GM21528 (cell line): ENCODE results near the gene RERE.
"Not testable (repeated sequence)": the region's sequence is repeated elsewhere in the genome, so short reads cannot be mapped to it uniquely, and the experiment has no call there.

Experiments used
- ATAC-seq: cut with Tn5 transposase; IDR thresholded peaks from one replicate; pipeline ENCODE4 v1.9.1; 2021; ENCODE audit warnings: mild to moderate bottlenecking, moderate library complexity; ENCODE audit not compliant: unreplicated experiment, low FRiP score

Gene RERE

GRCh38 chr1:8698012-8698630, 119.3 kb downstream of the RERE start:
- no peak for ATAC-seq

DNA sequence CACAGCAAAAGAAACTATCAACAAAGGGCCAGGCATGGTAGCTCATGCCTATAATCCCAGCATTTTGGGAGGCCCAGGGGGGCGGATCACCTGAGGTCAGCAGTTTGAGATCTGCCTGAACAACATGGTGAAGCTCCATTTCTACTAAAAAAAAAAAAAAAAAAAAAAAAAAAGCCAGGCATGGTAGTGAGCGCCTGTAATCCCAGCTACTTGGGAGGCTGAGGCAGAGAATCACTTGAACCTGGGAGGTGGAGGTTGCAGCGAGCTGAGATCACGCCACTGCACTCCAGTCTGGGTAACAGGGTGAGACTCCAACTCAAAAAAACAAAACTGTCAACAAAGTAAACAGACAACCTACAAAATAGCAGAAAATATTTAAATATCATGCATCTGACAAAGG, 122.0 kb downstream of the RERE start:
- ATAC-seq, result not testable (repeated sequence)

DNA sequence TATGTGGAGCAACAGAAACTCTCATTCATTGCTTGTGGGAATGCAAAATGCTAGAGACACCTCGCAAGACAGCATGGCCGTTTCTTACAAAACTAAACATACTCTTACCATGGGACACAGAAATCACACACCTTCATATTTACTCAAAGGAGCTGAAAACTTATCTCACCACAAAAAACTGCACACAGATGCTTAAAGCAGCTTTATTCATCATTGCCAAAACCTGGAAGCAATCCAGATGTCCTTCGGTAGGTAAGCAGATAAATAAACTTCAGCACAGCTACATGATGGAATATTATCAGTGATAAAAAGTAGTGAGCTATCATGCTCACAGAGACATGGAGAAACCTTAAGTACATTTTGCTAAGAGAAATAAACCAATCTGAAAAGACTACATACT, 124.3 kb downstream of the RERE start:
- no peak for ATAC-seq

DNA sequence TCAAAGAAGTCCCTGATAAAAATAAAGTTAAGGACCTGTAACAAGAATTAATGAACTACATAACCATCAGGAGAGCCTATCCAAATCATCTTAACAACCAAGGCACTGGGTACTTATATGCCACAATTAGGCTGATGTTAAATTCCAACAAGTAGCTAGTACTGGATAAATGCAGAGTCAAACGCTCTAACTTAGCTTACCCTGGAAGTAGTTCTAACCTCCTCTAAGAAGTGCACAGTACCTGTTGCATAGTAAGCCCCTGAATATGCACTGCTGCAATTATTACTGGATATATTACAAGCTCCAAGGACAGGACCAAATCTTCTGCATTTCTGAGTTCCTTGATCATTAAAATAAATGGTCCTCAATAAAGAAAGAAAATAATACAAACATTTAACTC, 125.8 kb downstream of the RERE start:
- ATAC-seq, result no peak

GRCh38 chr1:8690253-8690525, 127.3 kb downstream of the RERE start:
- ATAC-seq, result no peak

- ATAC-seq, result no peak
These were observed 127.8 kb downstream of the RERE start for GRCh38 chr1:8689431-8690252.

- ATAC-seq, result no peak
These were observed 129.9 kb downstream of the RERE start for GRCh38 chr1:8687538-8687937.

DNA sequence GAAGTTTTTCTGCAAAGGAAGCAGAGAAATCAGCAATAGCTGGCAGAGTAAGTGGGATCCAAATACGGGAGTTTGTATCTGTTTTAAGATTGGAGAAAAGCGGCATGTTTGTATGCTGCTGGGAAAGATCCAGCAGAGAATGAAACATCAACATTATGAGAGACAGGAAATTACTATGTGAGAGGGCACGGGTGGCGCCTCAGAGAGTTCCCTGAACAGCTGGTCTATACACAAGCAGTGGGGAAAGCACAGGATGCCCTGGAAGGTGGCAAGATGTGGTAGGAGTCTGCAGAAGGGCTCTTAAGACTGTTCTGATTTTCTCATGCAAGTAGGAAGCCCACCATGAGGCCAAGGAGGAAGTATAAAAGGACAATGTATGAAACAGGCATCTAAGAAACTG, 130.4 kb downstream of the RERE start:
- ATAC-seq, result no peak

DNA sequence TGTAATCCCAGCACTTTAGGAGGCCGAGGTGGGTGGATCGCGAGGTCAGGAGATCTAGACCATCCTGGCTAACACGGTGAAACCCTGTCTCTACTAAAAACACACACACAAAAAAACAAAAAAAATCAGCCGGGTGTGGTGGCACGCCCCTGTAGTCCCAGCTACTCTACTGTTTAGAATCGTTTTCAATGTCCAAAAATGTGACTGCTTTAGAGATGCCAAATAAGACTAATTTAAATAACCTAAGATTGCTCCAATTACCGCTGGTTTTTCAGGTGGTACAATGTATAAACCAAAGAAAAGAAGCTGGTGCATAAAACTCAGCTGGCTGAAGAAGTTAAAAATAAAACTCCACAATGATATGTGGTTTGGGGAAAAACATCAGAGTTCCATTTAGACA, 132.0 kb downstream of the RERE start:
- ATAC-seq, result no peak

GRCh38 chr1:8684590-8684989, 132.8 kb downstream of the RERE start:
- ATAC-seq, result no peak

DNA sequence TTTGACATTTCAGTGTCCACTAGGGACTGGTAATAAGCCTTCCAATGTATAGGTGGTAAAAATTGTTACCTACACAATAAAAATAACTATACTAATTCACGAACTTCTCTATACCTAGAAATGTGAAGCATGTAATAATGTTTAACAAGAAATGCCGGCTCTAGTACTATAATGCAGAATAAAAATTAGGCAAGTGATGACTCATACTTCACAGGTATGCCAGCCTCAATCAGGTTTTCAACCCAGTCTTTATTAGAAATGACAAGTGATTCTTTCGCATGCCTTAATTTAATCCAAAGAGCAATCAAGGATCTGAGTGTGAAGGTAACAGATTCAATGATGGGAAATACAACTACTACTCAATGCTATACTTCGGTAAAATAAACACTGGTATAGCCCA, 134.9 kb downstream of the RERE start:
- ATAC-seq, result no peak

- ATAC-seq, result no peak
These were observed 135.5 kb downstream of the RERE start for GRCh38 chr1:8681911-8682310.

DNA sequence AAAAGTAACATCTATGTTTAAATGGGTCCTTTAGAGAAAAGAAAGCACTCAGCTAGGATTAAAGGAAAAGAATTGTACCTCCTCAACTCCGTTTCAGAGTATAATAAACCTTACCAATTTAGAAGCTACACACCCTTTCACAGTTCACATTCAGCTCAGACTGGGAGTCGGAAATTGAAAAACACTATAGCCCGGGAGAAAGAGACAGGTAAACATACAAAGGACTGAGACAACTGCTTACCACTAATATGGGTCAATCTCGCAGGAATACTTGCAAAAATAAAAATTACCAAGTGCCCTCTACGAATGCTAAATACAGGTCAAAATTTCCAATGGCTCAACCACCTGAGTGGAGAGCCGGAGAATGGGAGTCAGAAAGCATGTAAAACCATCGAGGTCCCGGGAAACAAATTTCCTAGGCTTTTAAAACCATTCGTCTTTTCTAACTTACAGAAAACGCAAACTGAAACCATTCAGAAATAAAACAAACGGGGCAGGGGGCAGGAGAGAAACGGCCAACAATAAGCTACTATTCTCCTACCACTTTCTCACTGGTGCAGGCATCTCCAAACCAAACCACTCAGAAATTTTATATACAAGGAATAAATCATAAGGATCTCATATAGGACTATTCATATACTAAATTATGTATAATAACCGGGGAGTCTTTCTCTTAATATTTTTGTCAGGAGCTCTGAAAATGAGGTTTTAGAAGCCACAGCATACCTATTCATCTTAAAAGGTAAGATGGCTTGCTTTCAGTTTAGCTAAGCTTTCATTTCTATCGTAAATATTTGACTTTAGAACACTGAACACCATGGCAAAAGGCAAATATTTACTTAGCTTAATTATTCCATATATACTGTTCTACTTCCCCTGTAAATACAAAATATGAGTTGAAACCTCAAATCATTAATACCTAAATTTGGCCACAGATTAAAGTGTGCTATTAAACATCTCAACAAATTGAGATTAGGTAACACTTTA, 136.5 kb downstream of the RERE start:
- ATAC-seq, result no peak

- no peak for ATAC-seq
These were observed 137.3 kb downstream of the RERE start for GRCh38 chr1:8679929-8680663.

GRCh38 chr1:8679395-8679800, 138.0 kb downstream of the RERE start:
- no peak for ATAC-seq

DNA sequence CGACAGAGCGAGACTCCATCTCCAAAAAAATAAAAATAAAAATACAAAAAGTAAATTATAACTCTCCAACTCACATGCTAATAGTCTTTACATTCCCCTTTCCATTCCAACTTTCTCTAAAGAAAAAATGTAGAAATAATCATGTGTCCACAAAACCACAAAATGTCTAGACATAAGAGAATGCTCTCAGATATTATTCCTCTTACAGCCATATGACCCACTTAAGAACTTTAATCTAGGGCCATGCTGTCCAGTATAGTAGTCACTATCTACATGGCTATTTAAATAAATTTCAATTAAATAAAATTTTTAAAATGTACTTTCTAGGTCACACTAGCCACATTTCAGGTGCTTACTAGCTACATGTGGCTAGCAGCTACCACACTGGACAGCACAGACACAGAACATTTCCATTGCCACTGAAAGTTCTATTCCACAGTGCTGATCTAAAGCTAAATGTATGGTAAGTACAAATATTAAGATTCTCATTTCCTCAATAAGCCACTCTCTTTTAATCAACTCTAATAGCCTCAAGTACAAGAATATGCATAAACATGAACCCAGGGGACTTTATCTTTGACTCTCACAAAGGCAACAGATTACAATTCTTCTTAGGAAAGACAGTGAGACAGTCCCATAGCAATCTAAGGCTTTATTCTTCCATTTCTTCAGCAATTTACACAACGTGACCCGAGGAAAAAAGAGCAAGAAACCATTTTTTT, 138.6 kb downstream of the RERE start:
- no peak for ATAC-seq

GRCh38 chr1:8677782-8678181, 139.7 kb downstream of the RERE start:
- no peak for ATAC-seq

DNA sequence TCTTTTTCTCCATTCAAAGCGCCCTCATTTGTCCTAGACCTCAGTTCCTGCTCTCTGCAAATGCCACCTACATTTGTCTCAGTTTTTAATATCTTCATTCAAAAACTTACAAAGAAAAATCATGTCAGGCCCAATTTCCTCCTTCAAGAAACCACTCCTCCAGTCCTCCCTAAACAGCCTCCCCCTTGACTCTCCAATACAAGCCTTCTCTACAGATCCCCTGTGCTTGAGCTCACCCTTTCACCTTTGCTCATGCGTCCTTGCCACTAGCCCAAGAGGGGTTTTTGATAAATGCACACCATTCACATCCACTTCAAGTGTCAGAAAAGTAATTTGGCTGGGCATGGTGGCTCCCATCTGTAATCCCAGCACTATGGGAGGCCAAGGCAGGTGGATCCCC, 140.6 kb downstream of the RERE start:
- no peak for ATAC-seq

DNA sequence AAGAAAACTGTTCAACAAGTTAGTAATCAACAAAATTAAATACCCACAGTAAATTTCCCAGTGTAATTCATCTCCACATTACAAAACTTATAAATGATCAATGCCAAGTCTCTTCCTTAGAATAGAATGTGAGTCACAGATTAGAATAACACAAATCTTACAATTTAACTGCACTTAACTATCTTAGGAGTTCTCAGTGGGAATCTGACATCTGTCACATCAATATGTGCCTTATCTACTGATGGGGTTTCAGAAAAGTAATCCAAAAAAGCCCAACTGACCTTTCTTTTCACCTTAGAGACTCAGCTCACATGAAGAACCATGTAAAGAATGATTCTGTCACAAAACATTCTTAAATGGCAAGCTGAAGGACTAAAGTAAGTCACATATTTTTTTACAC, 141.4 kb downstream of the RERE start:
- ATAC-seq, result no peak

GRCh38 chr1:8674912-8675311, 142.5 kb downstream of the RERE start:
- ATAC-seq, result no peak
